Left lobe of liver (tissue), 2 donors: ENCODE measurements around the gene OVOL2. TPM values are rescaled to one million over a fixed set of nuclear protein-coding genes. Genes with fewer than 3 reads are reported as not detected.

Source experiments
- ATAC-seq: fragments of 200-7000 bp; cut with Tn5 transposase; one replicate; pipeline ENCODE4 v1.9.1; 2020; ENCODE audit warnings: mild to moderate bottlenecking, moderate library complexity
- DNase-seq: peaks from one replicate; pipeline ENCODE4 v3.0.0-alpha.2; 2020; ENCODE audit warnings: low spot score
- total RNA-seq: library from RNA; stranded (reverse); gene quantifications from one replicate; pipeline ENCODE4 v1.2.1, GENCODE V29; 2021
- donor health status: DM: no; HTN: no; CAD: no; lungs with moderate emphysema.
- donor health status: DM: no; HTN: yes; CAD: no.

OVOL2 gene
- total RNA-seq, 1 donor from 2014 or later = 0.18 TPM

DNA sequence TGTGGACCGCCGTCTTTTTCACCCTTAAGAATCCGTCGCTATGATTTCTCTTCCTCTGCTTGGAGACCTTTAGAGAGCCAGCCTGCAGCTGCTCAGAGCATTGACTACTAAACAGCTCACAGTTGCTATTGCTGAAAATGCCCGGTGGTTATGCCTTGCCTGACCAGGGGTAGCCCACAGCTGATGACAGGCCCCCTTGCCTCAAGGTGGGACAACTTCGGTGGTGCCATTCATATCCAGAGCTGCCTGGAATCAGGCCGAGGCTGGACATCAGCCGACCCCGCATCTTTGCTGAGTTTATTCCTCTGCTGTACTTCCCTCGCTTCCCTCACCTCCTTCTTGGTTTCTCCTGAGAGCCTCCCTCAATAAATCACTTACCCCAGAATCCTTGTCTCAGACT, 39.6 kb downstream of the OVOL2 start:
- ATAC-seq = no peak
- no peak for DNase-seq

DNA sequence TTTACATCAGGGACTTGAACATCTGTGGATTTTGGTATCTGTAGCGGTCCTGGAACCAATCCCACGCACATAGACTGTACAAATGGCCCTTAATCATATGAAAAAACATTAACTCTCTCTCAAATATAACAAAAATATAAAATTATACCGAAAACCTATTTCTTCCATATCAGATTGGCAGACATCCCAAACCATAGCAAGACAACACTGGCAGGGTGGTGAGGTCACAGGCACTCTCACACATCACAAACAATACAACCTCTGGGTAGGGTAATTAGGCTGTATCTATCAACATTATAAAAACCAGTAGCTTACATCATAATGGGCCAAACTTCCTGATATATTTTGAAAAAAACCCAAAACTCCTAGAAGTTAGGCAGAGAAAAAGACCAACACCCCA, 40.9 kb downstream of the OVOL2 start:
- no peak for DNase-seq
- no peak for ATAC-seq

DNA sequence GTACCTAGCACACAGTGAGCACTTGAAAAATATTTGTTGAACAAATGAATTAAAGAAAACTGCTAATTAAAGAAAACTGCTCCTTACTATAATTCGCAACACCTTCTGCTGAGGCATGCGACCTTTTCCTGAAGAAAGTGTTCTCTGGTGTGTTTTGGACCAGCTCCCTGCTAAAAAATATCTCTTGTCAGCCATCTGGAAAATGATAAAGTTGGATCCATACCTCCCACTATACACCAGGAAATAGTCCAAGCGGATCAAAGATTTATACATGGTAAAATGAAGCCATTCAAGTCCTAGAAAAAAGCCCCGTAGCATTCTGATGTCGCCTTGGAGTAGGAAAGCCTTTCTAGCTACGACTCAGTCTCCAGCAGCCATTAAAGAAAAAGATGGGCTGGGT, 43.3 kb downstream of the OVOL2 start:
- DNase-seq = no peak
- ATAC-seq = no peak

DNA sequence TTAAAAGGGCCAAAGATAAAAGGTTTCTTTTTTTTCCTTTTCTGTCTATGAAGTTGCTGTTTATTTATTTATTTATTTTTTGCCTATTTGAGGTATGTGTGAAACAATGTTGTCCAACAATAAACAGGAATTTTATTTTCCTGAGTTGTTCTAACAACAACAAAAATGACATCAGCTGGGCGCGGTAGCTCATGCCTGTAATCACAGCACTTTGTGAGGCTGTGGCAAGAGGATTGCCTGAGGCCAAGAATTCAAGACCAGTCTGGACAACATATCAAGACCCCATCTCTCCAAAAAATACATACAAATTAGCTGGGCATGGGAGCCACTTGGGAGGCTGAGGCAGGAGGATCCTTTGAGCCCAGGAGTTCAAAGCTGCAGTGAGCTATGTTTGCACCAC, 44.8 kb downstream of the OVOL2 start:
- ATAC-seq = no peak
- DNase-seq = no peak

DNA sequence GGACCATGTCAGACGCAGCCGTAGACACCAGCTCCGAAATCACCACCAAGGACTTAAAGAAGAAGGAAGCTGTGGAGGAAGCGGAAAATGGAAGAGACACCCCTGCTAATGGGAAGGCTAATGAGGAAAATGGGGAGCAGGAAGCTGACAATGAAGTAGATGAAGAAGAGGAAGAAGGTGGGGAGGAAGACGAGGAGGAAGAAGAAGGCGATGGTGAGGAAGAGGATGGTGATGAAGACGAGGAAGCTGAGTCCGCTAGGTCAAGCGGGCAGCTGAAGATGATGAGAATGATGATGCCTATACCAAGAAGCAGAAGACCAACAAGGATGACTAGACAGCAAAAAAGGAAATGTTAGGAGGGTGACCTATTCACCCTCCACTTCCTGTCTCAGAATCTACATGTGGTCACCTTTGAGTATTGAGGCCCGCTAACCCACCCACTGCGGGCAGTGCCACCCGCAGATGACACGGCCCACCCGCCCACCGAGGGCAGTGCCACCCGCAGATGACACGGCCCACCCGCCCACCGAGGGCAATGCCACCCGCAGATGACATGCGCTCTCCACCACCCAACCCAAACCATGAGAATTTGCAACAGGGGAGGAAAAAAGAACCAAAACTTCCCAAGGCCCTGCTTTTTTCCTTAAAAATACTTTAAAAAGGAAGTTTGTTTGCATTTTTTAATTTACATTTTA, 45.6 kb downstream of the OVOL2 start:
- DNase-seq (no peak), ATAC-seq (no peak)

DNA sequence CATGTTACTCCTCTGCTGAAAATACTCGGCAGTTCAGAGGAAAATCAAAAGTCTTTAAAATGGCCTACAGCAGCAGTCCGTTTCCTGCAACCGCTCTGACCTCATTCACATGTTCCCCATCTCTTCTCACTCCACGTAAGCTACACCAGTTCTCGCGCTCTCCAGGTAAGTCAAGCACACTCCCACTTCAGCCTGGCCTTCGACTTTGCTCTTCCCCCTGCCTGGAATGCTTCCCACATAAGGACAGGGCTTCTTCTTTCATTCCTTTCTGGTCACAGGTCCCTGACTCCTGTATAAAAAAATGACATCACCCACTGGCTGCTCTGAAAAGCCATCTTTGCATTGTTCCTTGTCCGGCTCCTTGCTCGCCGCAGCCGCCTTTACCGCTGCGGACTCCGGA, 46.2 kb downstream of the OVOL2 start:
- no peak for DNase-seq
- no peak for ATAC-seq

DNA sequence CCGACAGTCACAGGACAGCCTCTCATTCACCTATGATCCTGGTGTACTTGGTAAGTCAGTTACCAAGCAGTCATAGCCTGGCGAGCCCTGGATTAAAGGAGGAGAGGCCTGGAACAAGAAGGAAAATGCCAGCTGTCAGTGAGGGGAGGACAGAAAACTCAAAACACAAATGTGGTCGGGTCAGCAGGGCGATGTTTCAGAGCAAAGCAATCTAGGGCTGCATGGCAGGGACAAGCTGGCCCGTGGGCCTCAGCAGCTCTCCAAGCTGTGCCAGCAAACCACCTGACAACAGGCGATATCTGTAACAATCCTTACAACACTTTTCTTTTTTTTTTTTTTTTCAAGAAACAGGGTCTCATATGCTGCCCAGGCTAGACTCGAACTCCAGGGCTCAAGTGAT, 48.6 kb downstream of the OVOL2 start:
- no peak for ATAC-seq
- DNase-seq = no peak

DNA sequence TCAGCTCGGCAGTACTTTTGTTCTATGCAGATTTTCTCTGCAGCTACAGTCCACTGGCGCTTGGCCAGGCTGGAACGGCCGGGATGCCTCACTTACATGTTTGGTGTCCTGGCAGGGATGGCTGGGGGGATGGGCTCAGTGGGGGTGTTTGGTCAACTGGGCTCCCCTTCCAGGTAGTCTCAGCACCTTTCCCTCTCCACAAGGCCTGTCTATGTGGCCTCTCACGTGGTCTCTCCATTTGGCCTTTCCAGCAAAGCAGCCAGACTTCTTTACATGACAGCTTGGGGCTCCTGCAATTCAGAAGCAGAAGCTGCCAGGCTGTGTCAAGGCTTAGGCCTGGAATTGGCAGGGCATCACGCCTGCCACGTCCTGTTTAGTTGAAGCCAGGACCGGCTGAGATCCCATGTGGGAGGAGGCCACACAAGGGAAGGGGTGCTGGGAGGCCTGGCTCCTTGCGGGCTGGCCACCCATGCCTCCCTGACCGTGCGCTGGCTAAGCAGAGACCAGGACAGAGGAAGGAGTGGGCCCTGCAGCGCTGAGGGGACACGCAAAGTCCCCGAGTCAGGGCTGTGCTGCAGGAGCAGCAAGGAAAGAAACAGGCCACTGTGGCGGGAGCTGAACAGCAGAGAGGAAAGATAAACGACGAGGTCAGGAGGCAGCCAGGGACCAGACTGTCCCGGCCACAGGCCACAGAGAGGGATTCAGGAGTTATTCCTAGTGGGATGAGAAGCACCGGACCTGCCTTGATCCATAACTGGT, 50.0 kb downstream of the OVOL2 start:
- ATAC-seq (peak; percentile 70), DNase-seq (peak; percentile 62)

DNA sequence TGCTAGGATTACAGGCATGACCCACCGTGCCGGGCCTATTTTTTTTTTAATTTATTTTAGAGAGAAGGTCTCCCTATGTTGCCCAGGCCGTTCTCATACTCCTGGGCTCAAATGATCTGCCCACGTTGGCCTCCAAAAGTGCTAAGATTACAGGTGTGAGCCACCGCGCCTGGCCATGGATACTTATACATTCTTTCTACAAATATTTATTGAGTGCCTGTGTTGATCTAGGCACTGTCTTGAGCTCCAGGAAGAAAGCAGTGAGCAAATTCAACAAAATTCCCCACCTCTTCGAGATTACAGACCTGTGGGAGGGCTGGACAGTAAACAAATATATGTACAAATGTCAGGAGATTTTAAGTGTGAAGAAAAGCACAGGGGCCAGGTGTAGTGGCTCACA, 51.0 kb downstream of the OVOL2 start:
- no peak for ATAC-seq

DNA sequence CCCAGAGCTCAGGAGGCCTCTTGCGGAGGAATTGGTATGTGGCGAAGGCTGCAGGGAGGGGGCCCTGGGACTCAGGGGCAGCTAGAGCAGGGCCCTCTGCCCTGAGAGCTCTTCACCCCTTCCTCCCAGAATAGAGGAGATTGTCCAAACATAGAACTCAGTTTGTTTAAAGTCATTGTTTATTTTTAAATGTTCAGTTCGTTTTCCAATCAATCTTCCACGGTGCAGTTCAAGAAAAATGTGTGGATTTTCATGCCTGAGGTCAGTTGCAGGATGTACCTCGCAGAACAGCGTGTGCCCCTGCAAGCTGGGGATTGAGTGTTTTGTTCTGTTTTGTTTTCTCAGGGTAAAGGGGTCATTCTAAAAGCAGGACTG, 51.7 kb downstream of the OVOL2 start:
- ATAC-seq = no peak
- DNase-seq = no peak

More for the DNA sequence above, 51.0 kb downstream of the OVOL2 start:
- no peak for DNase-seq

DNA sequence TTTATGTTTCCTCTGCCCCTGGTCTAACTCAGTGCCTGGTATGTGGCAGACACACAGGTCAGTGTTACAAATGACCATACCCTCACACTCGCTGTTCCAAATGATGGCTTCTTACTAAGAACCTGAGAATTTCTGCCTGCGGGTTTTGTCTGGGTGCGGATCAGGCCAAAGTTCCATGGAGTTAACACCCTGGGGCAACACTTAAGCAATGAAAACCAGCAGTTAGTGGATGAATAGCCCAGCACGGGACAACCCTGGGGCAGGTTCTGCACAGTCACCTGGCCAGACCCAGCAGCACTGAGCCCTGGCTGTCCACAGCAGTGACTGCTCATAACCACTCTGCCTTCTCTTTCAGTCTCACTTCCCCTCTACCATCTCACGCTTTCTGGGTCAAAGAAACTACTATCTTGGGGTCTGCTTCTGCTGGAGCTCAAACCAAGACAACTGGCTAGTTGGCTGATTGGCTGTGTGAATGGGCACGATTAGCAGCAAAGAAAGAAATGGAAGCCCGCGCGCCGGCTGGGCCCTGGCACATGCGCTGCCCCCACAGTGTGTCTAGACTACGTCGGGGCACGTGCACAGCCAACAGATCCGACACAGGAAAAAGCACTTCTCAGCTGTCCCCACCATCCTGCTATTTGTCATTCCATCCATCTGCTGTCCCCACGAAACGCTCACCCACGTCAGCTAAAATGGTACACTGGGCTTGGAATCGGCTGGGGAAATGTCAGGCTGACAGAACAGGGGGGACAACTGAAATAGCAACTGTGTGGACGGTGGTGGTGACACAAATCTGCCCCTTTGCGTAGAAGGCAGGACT, 52.3 kb downstream of the OVOL2 start:
- ATAC-seq (no peak), DNase-seq (no peak)

DNA sequence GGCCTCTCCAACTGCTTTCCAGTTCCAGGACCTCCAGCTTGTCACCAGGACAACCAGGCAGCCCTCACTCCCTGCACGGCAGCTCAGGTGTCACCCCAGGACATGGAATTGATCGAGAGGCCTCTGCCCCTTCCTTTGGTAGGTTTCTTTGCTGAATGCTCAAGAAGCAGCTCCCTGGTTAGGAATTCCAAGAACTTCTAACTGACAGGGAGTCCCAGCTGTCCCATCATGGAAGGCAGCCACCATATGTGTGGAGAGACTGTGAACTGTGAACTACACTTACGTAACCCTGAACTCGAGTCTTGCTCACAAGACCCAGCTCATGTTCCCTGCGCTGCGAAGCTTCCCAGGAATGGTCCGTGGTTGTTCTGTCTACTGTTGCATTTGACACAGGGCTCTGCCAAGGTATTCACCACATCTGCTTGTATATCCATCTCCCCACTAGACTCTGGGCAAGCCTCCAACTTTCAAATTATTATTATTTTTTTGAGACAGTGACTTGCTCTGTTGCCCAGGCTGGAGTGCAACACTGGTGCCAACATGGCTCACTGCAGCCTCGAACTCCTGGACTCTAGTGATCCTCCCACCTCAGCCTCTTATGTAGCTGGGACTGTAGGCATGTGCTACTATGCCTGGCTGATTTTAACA, 53.2 kb downstream of the OVOL2 start:
- DNase-seq (no peak), ATAC-seq (no peak)

DNA sequence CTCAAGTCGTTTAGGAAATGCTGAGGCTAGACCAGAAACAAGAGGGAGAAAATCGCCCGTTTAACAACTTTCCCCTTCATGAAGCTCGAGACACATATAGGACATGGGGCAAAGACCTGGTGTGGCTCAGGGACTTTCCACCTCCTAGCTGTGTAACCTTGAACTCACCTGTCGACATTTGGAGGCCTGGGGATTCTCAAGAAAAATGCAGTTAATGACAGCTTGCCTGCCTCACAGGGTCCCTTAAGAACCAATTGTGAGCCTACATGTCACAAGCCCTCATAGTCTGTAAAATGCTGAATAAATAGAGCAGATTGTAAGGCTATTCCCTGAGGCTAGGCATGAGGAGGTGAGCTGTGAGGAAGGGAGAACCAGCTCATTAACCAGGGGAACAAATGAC, 53.8 kb downstream of the OVOL2 start:
- DNase-seq (no peak), ATAC-seq (no peak)

DNA sequence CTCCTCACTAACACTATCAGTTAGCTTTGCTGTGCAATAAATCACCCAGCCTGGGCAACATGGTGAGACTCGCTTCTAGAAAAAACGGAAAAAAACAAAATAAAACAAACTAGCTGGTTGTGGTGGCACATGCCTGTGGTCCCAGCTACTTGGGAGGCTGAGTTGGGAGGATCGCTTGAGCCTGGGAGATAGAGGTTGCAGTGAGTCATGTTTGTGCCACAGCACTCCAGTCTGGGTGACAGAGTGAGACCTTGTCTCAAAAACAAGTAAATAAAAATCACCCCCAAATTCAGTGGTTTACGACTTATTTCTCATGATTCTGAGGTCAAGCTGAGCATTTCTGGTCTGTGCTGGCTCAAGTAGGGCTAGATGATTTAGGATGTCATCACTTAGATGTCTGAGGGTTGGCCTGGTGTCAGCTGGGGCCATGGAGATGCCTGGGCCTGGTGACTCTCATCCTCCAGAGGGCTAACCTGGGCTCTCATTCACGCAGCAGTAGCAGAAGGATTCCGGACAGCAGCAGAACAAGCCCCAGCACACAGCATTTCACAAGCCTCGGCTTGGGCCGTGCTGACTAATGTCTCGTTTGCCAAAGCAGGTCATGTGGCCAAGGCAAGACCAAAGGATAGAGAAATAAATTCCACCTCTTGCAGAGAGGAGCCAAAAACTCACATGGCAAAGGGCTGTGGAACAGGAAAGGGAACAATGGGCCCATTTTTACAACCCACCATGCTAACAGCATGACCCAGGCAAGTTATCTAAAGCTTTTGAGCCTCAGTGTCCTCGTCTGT, 56.4 kb downstream of the OVOL2 start:
- DNase-seq = peak; percentile 87
- peak; percentile 98 for ATAC-seq

DNA sequence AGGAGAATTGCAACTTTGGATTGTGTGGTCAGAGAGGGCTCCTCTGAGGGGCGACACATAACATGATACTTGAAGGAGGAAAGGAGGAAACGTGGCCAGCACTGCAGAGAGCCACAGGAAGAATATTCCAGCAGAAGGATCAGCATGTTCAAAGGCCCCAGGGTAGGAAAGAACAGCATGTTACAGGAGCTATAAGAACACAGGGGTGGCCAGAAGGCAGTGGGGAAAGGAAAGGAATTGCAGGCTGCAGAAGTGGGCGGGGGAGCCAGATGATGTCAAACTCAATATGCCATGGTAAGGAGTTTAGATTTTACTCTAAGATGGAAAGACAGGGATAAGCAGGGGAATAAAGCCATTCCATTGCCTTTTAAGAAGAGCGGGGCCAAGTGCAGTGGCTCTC, 58.1 kb downstream of the OVOL2 start:
- no peak for DNase-seq
- ATAC-seq = no peak

DNA sequence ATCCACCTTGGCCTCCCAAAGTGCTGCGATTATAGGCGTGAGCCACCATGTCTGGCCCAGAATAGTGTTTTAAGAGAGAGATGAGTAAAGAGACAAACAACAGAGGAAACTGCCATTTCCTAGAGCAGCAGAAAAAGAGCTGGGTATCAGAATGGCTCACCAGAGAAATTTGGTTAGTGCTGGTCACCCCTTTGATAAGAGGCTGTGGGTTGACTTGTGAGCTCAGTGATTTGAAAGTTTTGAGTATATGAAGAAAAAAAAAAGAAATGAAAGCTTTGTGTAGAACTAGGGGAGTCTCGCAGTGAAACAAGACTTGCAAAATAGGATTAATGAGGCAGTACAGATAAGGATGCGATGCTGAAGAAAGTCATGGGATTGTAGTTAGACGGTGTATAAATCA, 59.3 kb downstream of the OVOL2 start:
- DNase-seq = no peak

DNA sequence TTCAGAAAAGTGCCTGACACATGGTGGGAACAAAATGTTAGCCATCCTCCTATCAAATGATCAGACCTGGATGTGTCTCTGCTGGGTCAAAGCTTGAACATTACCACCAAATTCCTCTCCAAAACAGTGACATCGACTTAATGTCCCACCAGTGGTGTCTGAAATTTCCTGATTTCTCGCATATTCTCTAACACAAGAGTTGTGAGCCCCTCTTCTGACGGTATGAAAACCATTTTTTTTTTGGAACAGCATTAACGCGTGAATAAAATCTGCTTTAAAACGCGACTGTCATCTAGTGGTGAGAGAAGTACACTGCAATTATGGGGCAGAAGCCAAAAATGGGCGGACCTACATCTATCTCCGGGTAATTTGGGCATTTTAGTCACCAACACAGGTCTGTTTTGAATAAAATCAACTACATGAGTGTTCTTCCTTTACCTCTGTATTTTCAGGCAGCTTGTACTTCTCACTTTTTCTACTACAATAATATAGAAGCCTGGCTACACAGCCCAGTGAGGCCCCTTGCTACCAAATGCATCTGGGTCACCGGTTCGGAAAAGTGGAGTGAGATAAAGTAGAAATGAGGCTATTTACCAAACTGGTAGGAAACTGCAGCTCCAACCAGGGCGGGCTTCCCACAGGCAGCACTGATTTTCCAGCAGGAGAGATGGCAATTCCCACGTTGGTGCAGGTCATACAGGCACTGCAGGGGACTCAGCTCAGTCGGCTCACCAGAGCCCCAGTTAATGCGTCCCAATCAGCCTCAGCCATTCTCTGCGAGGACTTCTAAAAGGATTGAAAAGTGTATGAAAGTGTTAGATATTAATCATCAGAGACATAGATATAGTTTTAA, 61.5 kb downstream of the OVOL2 start:
- ATAC-seq (peak; percentile 96), DNase-seq (no peak)

More for the DNA sequence above, 59.3 kb downstream of the OVOL2 start:
- no peak for ATAC-seq

DNA sequence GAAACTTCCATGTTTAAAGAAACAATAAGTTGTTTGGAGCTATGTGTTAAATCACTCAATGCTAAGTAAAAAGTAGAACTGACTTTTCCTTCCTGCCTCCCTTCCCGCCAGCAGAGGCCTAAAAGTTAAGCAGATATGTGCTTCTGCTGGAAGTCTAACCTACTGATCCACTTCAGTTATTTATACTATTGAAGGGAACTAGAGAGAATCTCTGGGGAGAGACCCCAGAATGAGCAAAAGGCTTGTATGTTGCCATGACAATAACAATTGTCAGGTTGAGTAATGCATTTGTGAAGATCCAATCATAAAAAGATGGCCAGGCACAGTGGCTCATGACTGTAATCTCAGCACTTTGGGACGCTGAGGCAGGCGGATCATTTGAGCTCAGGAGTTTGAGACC, 64.2 kb downstream of the OVOL2 start:
- ATAC-seq = no peak
- DNase-seq = no peak

DNA sequence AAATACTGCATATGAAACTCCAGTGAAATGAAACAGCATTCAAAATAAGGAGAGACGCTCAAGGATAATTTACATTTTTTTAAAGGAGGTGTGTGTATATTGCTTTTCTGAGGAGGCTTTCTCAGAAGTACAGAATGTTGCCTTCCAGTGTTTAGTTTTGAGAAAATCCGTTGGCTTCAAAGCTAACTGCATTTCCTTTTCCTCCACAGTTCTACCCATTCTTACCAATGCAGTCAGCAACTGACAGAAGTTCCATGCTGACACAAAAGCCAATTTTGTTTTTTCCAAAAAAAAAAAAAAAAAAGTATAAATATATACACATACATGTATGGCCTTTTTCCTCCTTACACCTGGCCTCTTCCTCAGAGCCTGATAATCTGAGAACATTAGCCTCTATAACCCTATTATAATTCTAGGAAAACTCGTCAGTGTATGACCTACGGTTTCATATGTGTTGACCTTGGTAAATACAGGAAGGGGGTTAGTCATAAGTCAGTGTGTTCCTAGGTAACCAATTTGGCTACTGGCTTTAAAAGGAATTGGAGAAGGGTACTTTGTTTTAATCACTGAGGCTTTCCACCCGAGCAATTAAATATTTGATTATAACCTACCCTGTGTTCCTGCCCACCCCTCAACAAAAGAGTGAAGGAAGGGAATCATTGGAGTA, 64.7 kb downstream of the OVOL2 start:
- ATAC-seq (no peak), DNase-seq (no peak)
